Stimulated activated CD8-positive, alpha-beta memory T cell treated with anti-CD3 and anti-CD28 coated beads, Interleukin-12 subunit alpha, Interleukin-12 subunit beta, amount 100 ng/mL, for 4 hours (primary cell): ENCODE results near the gene ZNF750.

Source experiments
- DNase-seq: peaks from one replicate; pipeline ENCODE4 v3.0.0-alpha.2; 2020; ENCODE audit warnings: low read depth

Gene ZNF750

DNA sequence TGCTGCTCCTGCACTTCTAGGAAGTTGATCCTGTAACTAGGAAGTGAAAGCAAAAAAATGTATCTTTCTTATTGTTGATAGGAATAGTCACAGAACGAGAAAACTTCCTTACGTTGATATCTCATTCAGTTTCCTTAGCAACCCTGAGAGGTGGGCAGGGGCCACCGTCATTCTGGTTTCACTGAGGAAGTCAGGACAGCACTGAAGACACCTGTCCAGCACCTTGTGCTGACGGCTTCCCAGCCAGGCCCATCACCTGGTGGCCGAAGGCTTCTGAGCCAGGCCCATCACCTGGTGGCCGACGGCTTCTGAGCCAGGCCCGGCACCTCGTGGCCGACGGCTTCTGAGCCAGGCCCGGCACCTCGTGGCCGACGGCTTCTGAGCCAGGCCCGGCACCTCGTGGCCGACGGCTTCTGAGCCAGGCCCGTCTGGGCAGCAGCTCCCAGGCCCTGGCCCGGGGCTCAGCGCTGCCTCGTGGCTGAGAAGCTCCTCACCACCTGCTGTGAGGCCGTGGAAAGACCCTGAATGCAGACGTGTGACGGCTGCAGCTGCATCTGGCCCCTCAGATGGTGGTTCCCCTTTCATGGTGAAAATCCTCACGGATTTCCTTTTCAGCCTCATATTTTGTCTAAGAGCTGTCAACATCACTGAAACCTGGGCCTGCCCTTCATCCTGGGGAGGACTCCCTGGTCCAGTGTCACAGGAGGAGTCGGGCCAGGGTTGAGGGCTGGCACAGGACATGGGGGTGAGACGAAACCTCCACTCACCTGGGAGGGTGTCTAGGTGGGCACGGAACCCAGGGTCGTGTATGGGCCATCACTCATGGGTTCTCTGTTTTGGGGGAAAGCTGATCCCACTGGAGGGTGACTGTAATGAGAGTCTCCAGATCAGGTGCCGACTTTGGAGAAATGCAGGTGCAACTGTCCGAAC, 33.0 kb upstream of the ZNF750 start:
- no peak for DNase-seq

- DNase-seq = no peak
Observed at GRCh38 chr17:82871776-82872561, 32.1 kb upstream of the ZNF750 start.

GRCh38 chr17:82871056-82871775, 31.4 kb upstream of the ZNF750 start:
- no peak for DNase-seq

DNA sequence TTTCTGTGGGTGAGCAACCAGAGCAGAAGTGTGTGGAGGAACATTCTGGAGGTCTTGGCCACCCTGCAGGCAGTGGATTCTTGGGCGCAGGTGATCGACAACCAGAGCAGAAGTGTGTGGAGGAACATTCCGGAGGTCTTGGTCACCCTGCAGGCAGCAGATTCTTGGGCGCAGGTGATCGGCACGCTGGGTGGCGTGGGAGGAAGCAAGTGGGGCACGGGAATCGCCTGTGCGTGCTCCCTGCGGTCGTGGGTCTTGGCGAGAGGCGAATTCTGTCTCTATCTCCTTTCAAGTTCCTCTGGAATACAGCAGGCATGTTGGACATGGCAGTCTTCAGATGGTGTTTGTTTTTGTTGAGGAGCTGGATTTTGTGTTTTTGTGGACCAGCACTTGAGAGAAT, 30.7 kb upstream of the ZNF750 start:
- no peak for DNase-seq

- DNase-seq = no peak
Observed at GRCh38 chr17:82870091-82870491, 30.3 kb upstream of the ZNF750 start.

DNA sequence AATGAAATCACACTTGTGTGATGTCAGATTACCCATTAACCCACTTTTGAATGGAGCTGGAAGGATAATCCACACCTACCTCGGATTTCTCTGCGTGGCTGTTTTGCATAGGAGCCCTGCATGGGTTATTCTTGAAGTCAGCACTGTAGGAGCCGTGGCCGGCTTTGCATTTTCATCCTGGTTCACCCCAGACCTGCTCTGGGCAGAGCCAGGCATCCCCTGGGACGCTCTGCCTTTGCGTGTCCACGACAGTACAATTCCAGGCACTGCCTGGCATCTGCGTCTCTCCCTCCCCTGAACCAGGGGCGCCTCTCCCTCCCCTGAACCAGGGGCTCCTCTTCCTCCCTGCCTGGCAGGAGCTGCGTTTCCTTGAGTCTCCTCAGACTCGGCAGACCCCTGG, 29.7 kb upstream of the ZNF750 start:
- DNase-seq = no peak

GRCh38 chr17:82868715-82869131, 28.9 kb upstream of the ZNF750 start:
- no peak for DNase-seq

- no peak for DNase-seq
Observed at GRCh38 chr17:82867763-82868325, 28.0 kb upstream of the ZNF750 start.

DNA sequence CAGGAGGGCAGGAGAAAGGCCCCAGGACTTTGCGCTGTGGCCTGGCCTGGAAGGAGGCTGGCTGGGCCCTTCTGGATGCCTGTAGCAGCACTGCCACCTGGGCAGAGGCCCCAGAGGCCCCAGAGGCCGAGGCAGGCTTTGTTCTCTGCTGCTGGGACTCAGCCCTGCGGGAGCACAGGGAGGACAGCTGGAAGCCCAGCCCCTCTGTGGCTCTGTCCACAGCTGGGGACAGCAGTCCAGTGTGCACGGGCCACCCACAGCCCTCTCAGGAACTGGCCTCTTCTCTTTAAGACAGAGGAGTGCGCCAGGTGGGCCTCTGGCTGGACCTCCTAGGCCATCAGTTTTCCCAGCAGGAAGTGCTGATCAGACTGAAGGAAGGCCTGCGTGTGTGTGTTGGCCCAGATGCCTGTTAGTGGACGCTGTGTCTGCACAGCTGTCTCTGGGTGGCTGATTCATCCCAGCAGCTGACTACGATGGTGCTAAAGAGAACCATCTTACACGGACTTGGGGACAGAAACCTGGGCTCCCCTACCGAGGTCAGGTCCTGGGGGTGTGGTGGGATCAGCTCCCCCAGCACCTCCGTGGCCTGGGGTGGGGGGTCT, 26.9 kb upstream of the ZNF750 start:
- DNase-seq = no peak

- no peak for DNase-seq
Observed at GRCh38 chr17:82865774-82866395, 26.1 kb upstream of the ZNF750 start.

- no peak for DNase-seq
Observed at GRCh38 chr17:82865274-82865673, 25.5 kb upstream of the ZNF750 start.

GRCh38 chr17:82864713-82865248, 25.0 kb upstream of the ZNF750 start:
- DNase-seq = no peak

DNA sequence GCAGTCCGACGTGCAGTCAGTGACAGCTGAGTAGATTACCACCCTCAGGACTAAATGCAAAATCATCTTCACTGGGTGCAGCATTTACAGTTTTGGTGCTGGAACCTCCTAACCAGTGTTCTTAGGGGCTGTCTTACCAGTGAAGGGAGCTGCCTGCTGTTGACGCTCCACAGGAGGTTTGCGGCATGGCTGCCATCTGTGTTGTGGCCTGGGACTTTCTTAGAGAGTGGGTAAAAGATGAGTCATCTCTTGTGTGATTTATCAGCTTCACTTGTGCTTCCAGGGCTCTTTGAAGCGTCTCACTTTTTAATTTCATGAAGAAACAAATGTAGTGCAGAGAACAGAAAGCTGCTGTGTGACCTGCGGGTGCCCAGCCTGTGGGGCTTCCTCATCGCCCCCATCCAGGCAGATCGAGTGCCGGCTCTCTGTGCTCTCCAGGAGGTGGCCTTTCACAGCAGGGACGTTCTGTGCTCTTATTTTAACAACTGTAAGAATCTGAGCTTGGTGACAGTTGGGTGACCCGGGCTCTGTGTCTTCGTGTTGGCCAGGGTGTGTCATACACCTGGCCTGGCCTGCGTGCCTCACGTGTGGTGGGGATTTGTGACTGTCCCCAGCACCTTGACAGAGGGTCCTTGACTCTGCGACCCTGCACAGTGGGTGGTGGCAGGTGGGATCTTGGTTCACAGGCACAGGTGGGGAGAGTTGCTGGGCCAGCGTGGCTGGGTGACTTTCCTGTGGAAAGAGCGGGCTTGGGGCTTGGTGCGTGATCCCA, 24.3 kb upstream of the ZNF750 start:
- DNase-seq = peak; percentile 74

GRCh38 chr17:82863383-82863940, 23.6 kb upstream of the ZNF750 start:
- no peak for DNase-seq

GRCh38 chr17:82862737-82863382, 23.0 kb upstream of the ZNF750 start:
- no peak for DNase-seq

DNA sequence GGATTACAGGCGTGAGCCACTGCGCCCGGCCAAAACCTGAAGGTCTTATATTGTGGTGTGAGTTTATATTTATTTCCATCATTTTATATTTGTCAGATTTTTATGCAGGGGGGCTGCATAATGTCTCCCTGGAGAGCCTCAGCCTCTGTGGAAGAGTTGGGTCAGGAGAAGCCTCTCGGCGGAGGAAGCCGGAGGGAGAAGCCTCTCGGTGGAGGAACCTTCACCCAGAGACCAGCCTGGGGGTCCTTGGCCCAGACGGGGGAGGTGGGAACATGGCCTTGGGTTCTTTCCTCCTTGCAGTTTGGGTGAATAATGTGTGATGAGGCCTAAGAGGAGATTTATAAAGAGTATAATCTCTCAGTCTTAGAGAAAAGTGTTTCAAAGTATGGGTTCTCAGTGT, 22.4 kb upstream of the ZNF750 start:
- DNase-seq = no peak

DNA sequence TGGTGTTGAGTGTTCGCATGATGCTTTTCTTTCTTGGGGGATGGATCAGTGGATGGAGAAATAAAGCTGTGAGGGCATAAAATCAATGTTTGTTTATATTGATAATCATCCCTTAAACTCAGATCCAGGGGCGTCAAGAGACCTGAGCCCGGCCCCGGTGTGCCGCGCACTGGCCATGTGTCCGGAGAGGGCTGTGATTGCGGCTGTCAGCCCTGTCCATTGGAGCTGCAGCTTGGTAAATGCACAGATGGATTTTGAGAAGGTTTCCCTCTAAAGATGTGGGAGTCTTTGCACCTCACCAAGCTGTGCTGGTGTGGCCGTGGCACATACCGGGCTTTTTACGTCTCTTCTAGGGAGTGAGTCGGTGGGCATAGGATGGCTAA, 21.6 kb upstream of the ZNF750 start:
- no peak for DNase-seq

DNA sequence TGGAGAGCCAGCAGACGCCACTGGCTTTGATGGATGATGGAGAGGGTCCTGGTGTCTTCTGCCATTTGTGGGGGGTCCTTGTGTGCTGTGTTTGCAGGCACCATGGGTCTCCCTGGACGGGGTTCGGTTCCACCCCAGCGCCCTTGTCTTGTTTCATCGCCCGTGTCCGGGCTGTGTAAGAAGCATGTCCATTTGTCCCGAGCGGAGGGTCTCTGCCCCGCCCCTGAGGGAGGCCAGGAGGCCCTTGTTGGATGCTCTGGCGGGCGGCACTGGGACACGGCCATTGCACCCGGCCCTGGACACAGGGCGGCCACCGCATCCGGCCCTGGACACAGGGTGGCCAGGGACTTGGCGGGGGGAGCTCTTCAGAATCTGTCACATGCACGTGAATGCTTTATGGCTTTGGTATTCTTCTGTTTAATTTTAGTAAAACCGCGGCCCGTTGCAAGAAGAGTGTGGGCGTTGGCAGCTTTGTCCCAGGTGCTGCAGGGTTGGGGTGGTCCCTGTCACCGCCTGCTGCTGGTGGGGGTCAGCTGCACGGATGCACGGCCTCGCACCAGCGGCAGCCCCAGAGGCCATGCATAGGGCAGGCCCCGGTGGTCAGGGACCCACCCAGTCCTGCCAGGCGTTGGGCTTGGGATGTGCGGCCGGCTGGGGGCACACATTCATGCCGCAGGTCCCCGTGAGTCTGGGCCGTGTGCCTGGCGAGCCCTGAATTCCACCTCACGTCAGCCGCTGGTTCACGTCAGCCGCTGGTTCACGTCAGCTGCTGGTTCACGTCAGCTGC, 21.0 kb upstream of the ZNF750 start:
- DNase-seq = no peak
